ENCODE measurements around the gene ZMYND8. TPM values are rescaled to one million over a fixed set of nuclear protein-coding genes. Genes with fewer than 3 reads are reported as not detected.

The ZMYND8 gene
- total RNA-seq, 1 donor from 2014 or later, result 23.1 TPM

- DNase-seq (ENCODE audit: low spot score), result no peak
Observed at GRCh38 chr20:47314647-47315338, 41.7 kb downstream of the ZMYND8 start.

GRCh38 chr20:47311967-47312681, 44.4 kb downstream of the ZMYND8 start:
- DNase-seq (ENCODE audit: low spot score), result no peak

GRCh38 chr20:47311211-47311610, 45.3 kb downstream of the ZMYND8 start:
- DNase-seq (ENCODE audit: low spot score), result no peak

- no peak for DNase-seq (ENCODE audit: low spot score)
Observed at GRCh38 chr20:47310729-47311128, 45.8 kb downstream of the ZMYND8 start.

- DNase-seq (ENCODE audit: low spot score), result no peak
Observed at GRCh38 chr20:47309806-47310426, 46.6 kb downstream of the ZMYND8 start.

GRCh38 chr20:47309394-47309793, 47.1 kb downstream of the ZMYND8 start:
- no peak for DNase-seq (ENCODE audit: low spot score)

- peak; percentile 47 for DNase-seq (ENCODE audit: low spot score)
Observed at GRCh38 chr20:47307569-47307968, 48.9 kb downstream of the ZMYND8 start.

- DNase-seq (ENCODE audit: low spot score), result peak; percentile 43
Observed at GRCh38 chr20:47306755-47307370, 49.6 kb downstream of the ZMYND8 start.

GRCh38 chr20:47306095-47306494, 50.4 kb downstream of the ZMYND8 start:
- DNase-seq (ENCODE audit: low spot score), result peak; percentile 53

- DNase-seq (ENCODE audit: low spot score), result no peak
Observed at GRCh38 chr20:47305667-47306066, 50.8 kb downstream of the ZMYND8 start.

GRCh38 chr20:47304287-47304686, 52.2 kb downstream of the ZMYND8 start:
- peak; percentile 4 for DNase-seq (ENCODE audit: low spot score)

GRCh38 chr20:47303736-47304135, 52.8 kb downstream of the ZMYND8 start:
- DNase-seq (ENCODE audit: low spot score), result peak; percentile 18

GRCh38 chr20:47300071-47300470, 56.4 kb downstream of the ZMYND8 start:
- DNase-seq (ENCODE audit: low spot score), result no peak

- DNase-seq (ENCODE audit: low spot score), result peak; percentile 24
Observed at GRCh38 chr20:47298624-47299023, 57.9 kb downstream of the ZMYND8 start.

- peak; percentile 20 for DNase-seq (ENCODE audit: low spot score)
Observed at GRCh38 chr20:47297746-47298145, 58.8 kb downstream of the ZMYND8 start.

GRCh38 chr20:47296950-47297349, 59.5 kb downstream of the ZMYND8 start:
- peak; percentile 14 for DNase-seq (ENCODE audit: low spot score)

- peak; percentile 16 for DNase-seq (ENCODE audit: low spot score)
Observed at GRCh38 chr20:47295921-47296426, 60.5 kb downstream of the ZMYND8 start.

GRCh38 chr20:47295129-47295813, 61.2 kb downstream of the ZMYND8 start:
- DNase-seq (ENCODE audit: low spot score), result no peak

- peak; percentile 4 for DNase-seq (ENCODE audit: low spot score)
Observed at GRCh38 chr20:47293631-47294030, 62.9 kb downstream of the ZMYND8 start.

- no peak for DNase-seq (ENCODE audit: low spot score)
Observed at GRCh38 chr20:47292581-47292980, 63.9 kb downstream of the ZMYND8 start.

Measured in mesenteric fat pad (tissue), 1 donor.